ENCODE measurements around the gene CWC15.

Gene CWC15

DNA sequence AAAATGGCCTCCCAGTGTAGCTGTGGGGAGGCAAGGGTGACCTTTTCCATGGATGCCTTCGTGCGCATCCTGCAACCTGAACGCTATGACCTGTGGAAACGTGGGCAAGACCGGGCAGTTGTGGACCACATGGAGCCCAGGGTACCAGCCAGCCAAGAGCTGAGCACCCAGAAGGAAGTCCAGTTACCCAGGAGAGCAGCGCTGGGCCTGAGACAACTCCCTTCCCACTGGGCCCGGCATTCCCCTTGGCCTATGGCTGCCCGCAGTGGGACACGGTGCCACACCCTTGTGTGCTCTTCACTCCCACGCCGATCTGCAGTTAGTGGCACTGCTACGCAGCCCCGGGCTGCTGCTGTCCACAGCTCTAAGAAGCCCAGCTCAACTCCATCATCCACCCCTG is 24.9 kb upstream of the CWC15 start:
- TF ChIP-seq ZFX (IDR thresholded peaks at IDR 0.05; ENCODE audit: borderline replicate concordance), result no peak

DNA sequence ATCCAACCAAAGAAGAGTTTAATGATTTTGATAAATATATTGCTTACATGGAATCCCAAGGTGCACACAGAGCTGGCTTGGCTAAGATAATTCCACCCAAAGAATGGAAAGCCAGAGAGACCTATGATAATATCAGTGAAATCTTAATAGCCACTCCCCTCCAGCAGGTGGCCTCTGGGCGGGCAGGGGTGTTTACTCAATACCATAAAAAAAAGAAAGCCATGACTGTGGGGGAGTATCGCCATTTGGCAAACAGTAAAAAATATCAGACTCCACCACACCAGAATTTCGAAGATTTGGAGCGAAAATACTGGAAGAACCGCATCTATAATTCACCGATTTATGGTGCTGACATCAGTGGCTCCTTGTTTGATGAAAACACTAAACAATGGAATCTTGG is 24.1 kb upstream of the CWC15 start:
- TF ChIP-seq CTCF (IDR thresholded peaks at IDR 0.05), result peak; percentile 49
- TF ChIP-seq ZFX (IDR thresholded peaks at IDR 0.05; ENCODE audit: borderline replicate concordance), result no peak
- H3K27ac ChIP-seq, result no peak overlapping the region

More for the DNA sequence above, 24.9 kb upstream of the CWC15 start:
- no peak overlapping the region for H3K27ac ChIP-seq

DNA sequence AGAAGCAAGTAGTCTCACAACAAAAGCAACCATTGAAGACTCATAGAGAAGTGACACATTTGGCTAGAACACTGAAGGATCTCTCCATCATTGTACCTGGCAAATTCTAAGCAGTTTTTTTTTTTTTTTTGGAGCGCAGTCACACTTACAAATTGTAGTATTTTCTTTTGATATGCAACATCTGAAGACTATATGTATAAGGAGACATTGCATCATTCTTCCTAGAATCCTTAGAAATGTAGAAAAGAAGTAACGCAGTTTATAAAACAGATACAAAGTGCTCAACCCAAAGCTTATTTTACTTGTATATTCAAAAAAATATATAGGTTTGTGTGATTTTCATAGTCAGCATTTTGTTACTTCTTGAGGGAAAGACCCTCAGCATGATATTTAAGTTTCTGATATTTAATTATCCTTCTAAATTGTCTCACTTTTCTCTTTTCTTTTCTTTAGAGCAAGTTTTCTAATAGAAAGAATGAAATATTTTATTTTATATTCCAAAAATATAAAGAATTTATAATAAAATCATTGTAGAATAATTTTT is 20.1 kb upstream of the CWC15 start:
- TF ChIP-seq CTCF (IDR thresholded peaks at IDR 0.05), result no peak
- no peak for TF ChIP-seq ZFX (IDR thresholded peaks at IDR 0.05; ENCODE audit: borderline replicate concordance)
- no peak overlapping the region for H3K27ac ChIP-seq

DNA sequence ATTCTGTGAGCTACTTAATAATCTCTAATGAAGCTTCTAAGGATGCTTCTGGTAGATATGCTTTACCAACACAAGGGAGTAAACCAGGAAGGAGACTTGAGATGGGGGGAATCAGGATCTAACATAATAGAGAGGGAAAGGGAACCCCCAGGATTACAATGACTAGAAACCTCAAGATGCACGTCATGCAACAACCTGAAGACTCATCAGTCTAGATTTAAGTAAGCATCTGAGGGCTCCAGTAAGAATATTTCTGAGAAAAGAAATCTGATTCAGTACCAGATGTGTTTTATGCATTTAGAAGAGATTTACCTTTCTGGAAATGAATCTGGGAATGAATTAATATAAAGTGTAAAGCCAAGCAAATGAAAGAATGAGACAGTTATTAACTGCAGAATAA is 15.4 kb upstream of the CWC15 start:
- no peak overlapping the region for H3K27ac ChIP-seq
- TF ChIP-seq ZFX (IDR thresholded peaks at IDR 0.05; ENCODE audit: borderline replicate concordance), result no peak
- TF ChIP-seq CTCF (IDR thresholded peaks at IDR 0.05), result no peak

DNA sequence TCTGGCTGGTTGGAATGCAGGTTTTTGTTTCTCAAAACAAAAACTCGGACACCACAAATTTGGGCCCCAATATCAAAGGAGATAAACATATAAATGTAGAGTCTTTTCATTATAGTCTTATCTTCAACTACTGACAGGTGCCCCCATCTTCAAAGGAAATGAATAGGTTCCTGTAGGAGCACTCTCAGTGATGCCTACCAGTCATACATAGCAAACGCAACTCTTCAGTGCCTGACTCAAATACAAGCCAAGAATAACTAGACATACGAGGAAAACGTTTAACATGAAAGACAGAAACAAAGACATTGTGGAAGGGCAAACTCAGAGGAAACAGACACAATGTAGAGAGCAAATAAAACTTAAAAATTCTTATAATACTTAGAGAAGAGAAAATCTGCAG is 14.0 kb upstream of the CWC15 start:
- no peak overlapping the region for H3K27ac ChIP-seq
- no peak for TF ChIP-seq CTCF (IDR thresholded peaks at IDR 0.05)
- no peak for TF ChIP-seq ZFX (IDR thresholded peaks at IDR 0.05; ENCODE audit: borderline replicate concordance)

GRCh38 chr11:94975599-94975998 is 2.2 kb upstream of the CWC15 start:
- TF ChIP-seq CTCF (IDR thresholded peaks at IDR 0.05) (no peak), ZFX (IDR thresholded peaks at IDR 0.05; ENCODE audit: borderline replicate concordance) (no peak)
- H3K27ac ChIP-seq, result no peak overlapping the region

GRCh38 chr11:94974178-94974577 is 822 bp upstream of the CWC15 start:
- TF ChIP-seq CTCF (IDR thresholded peaks at IDR 0.05) (no peak), ZFX (IDR thresholded peaks at IDR 0.05; ENCODE audit: borderline replicate concordance) (no peak)
- H3K27ac ChIP-seq, result peak overlapping the region; percentile 59

- TF ChIP-seq CTCF (IDR thresholded peaks at IDR 0.05), result no peak
- no peak for TF ChIP-seq ZFX (IDR thresholded peaks at IDR 0.05; ENCODE audit: borderline replicate concordance)
These were observed 657 bp downstream of the CWC15 start for GRCh38 chr11:94972700-94973098.

More at GRCh38 chr11:94972700-94973098, 657 bp downstream of the CWC15 start:
- H3K27ac ChIP-seq, result no peak overlapping the region

Measured in 22Rv1 (cell line).